OCI-LY1 (cell line): Measurements from ENCODE around the gene SP5.

ENCODE experiments used
- H2AFZ ChIP-seq: fragments of 200-600 bp; sonication (generic), shearing (Covaris generic); 2 replicates; pipeline ENCODE4 v1.6.0; 2014; ENCODE audit warnings: antibody characterized with exemption, mild to moderate bottlenecking, low read length
- H3F3A ChIP-seq: fragments of 200-600 bp; sonication (generic), shearing (Covaris generic); 2 replicates; pipeline ENCODE4 v1.6.0; 2014; ENCODE audit warnings: mild to moderate bottlenecking, antibody characterized with exemption, low read length, moderate library complexity; ENCODE audit not compliant: insufficient read depth
- H3K27ac ChIP-seq: fragments of 200-600 bp; sonication (generic); 2 replicates; pipeline ENCODE4 v1.5.1; 2014; ENCODE audit warnings: low read length, mixed run types, mild to moderate bottlenecking, low read depth; ENCODE audit not compliant: poor library complexity, severe bottlenecking
- H3K27me3 ChIP-seq: fragments of 200-600 bp; sonication (generic); 2 replicates; pipeline ENCODE4 v1.6.0; 2014; ENCODE audit warnings: antibody characterized with exemption, mild to moderate bottlenecking, low read length, moderate library complexity; ENCODE audit not compliant: insufficient read depth
- H3K36me3 ChIP-seq: fragments of 200-600 bp; sonication (generic); 2 replicates; pipeline ENCODE4 v1.6.1; 2014; ENCODE audit warnings: mild to moderate bottlenecking, antibody characterized with exemption, low read length, moderate library complexity, mixed read lengths; ENCODE audit not compliant: insufficient read depth
- H3K4me1 ChIP-seq: fragments of 200-600 bp; sonication (generic); 2 replicates; pipeline ENCODE4 v1.5.1; 2014; ENCODE audit warnings: mild to moderate bottlenecking, low read length, moderate library complexity; ENCODE audit not compliant: insufficient read depth, severe bottlenecking
- H3K4me2 ChIP-seq: fragments of 200-600 bp; sonication (generic), shearing (Covaris generic); 2 replicates; pipeline ENCODE4 v1.6.1; 2014; ENCODE audit warnings: low read length
- H3K4me3 ChIP-seq: fragments of 200-600 bp; sonication (generic); 2 replicates; pipeline ENCODE4 v1.5.1; 2014; ENCODE audit warnings: low read length, low read depth, mild to moderate bottlenecking, mixed read lengths; ENCODE audit not compliant: poor library complexity, severe bottlenecking
- H3K79me2 ChIP-seq: fragments of 200-600 bp; shearing (Covaris generic); 2 replicates; pipeline ENCODE4 v1.6.1; 2016; ENCODE audit warnings: mixed run types, low read length, mixed read lengths; ENCODE audit not compliant: insufficient read depth
- H3K9ac ChIP-seq: fragments of 200-600 bp; sonication (generic), shearing (Covaris generic); 2 replicates; pipeline ENCODE4 v1.6.1; 2014; ENCODE audit warnings: mild to moderate bottlenecking, low read length, mixed read lengths
- H3K9me2 ChIP-seq: fragments of 200-600 bp; sonication (generic), shearing (Covaris generic); 2 replicates; pipeline ENCODE4 v1.6.1; 2014; ENCODE audit warnings: low read depth, mild to moderate bottlenecking, low read length, mixed read lengths
- H3K9me3 ChIP-seq: fragments of 200-600 bp; shearing (Covaris generic); 2 replicates; pipeline ENCODE4 v1.6.1; 2014; ENCODE audit warnings: low read length, mixed read lengths
- H4K20me1 ChIP-seq: fragments of 200-600 bp; sonication (generic), shearing (Covaris generic); 2 replicates; pipeline ENCODE4 v1.6.0; 2016; ENCODE audit warnings: mild to moderate bottlenecking, low read length; ENCODE audit not compliant: insufficient read depth
- CTCF ChIP-seq: fragments of 200-600 bp; sonication (generic), shearing (Covaris generic); IDR thresholded peaks from 2 replicates; pipeline ENCODE4 v1.5.1; 2017; ENCODE audit warnings: mild to moderate bottlenecking, antibody characterized with exemption, low read length, moderate library complexity, mixed read lengths
- EZH2 ChIP-seq: fragments of 200-600 bp; sonication (generic), shearing (Covaris generic); IDR thresholded peaks from 2 replicates; pipeline ENCODE4 v1.8.0; 2017; ENCODE audit warnings: borderline replicate concordance, mixed run types, mild to moderate bottlenecking, antibody characterized with exemption, low read length, moderate library complexity, mixed read lengths

Gene SP5

GRCh38 chr2:170761572-170761971 lies 46.4 kb downstream of the SP5 start:
- H3K36me3 ChIP-seq, result no peaks in the 10 kb centered on the region
- no peaks in the 10 kb centered on the region for H3K27me3 ChIP-seq
- H3K4me3 ChIP-seq, result no peak overlapping the region
- H2AFZ ChIP-seq, result no peak overlapping the region
- H3K27ac ChIP-seq, result no peak overlapping the region
- no peaks in the 10 kb centered on the region for H3K79me2 ChIP-seq
- H3F3A ChIP-seq, result no peaks in the 10 kb centered on the region
- no peak overlapping the region for H3K4me2 ChIP-seq
- H3K9me3 ChIP-seq, result no peaks in the 10 kb centered on the region
- H3K4me1 ChIP-seq, result no peaks in the 10 kb centered on the region
- TF ChIP-seq CTCF, result no peak
- TF ChIP-seq EZH2, result no peak
- H4K20me1 ChIP-seq, result no peaks in the 10 kb centered on the region
- no peaks in the 10 kb centered on the region for H3K9me2 ChIP-seq
- H3K9ac ChIP-seq, result no peak overlapping the region

GRCh38 chr2:170762760-170763159 lies 47.6 kb downstream of the SP5 start:
- Histone ChIP-seq H3K36me3 (no peaks in the 10 kb centered on the region), H3K27me3 (no peaks in the 10 kb centered on the region), H3K9ac (no peak overlapping the region), H3K79me2 (no peaks in the 10 kb centered on the region), H3K4me1 (no peaks in the 10 kb centered on the region), H3K9me2 (no peaks in the 10 kb centered on the region), H4K20me1 (no peaks in the 10 kb centered on the region), H3K4me3 (no peak overlapping the region), H3F3A (no peaks in the 10 kb centered on the region), H3K9me3 (no peaks in the 10 kb centered on the region), H2AFZ (no peak overlapping the region), H3K4me2 (no peak overlapping the region), H3K27ac (no peak overlapping the region)
- no peak for TF ChIP-seq CTCF
- no peak for TF ChIP-seq EZH2

- no peak overlapping the region for H3K9ac ChIP-seq
- no peaks in the 10 kb centered on the region for H4K20me1 ChIP-seq
- H3K27ac ChIP-seq, result no peak overlapping the region
- H2AFZ ChIP-seq, result no peak overlapping the region
- H3K4me3 ChIP-seq, result no peak overlapping the region
- no peaks in the 10 kb centered on the region for H3K36me3 ChIP-seq
- H3K4me1 ChIP-seq, result no peaks in the 10 kb centered on the region
- H3K27me3 ChIP-seq, result no peaks in the 10 kb centered on the region
- no peaks in the 10 kb centered on the region for H3K79me2 ChIP-seq
- no peaks in the 10 kb centered on the region for H3F3A ChIP-seq
- no peaks in the 10 kb centered on the region for H3K9me2 ChIP-seq
- TF ChIP-seq EZH2, result no peak
- no peak for TF ChIP-seq CTCF
- H3K4me2 ChIP-seq, result no peak overlapping the region
- no peaks in the 10 kb centered on the region for H3K9me3 ChIP-seq
These were observed 48.1 kb downstream of the SP5 start for GRCh38 chr2:170763232-170763631.
